Measurements from ENCODE around the gene ELMO3.

The ELMO3 gene

DNA sequence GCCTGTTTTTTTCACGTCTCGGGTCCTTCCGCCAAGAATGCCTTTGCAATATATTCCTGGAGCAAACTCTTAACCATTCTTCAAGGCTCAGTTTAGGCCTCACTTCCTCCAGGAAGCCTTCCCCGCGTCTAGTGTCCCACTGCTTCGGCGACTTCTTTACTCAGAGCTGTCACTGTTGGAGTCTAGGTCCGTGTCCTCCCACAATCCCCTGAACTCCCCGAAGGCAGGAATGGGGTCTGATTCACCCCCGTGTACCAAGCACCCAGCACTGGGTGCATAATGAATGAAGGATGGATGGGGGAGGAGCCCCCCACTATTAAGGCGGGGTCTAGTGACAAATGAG, 15.7 kb upstream of the ELMO3 start:
- DNase-seq = no peak

DNA sequence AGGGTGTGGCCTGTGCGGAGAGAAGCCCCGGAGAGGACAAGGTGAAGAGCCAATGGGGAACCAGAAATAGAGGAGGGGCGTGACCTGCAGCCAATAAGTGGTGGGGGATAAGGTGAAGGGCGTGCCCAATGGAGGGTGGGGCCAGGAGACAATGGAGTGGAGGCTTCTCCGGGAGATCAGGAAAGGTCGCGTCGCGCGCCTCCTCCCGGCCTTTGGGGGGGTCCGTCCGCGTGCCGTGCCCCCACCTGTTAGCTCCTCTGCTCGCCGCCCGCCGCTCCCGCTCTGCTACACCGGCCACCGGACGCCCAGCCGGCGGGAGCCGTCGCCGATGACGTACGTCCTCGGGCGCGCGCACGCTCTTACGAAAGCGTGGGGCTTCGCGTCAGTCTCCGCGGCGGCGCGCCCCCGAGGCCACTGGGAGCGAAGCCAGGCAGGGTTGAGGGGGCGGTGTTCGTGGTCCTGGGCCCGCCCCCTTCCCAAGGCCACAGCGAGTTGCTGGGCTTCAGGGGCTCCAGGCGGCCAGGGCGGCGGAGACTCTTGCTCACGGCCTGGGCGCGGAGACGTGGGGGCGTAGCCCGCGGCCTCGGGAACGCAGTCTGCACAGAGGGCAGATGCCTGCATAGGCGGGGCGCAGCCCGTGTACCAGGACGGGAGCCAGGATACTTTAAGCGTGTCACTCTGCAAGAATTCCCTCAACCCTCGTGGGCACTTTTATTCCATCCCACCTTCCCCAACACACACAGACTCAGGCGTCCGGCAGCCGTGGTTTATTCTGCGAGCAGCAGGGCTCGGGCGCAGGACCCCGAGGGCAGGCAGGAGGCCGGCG, 15.1 kb upstream of the ELMO3 start, which contains the start of gene MATCAP1:
MATCAP1 (minus strand) TSS at position 337 of the 826 bp plus-strand sequence. CDS start 3,353 bp downstream, outside the sequence.
- peak; percentile 96 for DNase-seq

DNA sequence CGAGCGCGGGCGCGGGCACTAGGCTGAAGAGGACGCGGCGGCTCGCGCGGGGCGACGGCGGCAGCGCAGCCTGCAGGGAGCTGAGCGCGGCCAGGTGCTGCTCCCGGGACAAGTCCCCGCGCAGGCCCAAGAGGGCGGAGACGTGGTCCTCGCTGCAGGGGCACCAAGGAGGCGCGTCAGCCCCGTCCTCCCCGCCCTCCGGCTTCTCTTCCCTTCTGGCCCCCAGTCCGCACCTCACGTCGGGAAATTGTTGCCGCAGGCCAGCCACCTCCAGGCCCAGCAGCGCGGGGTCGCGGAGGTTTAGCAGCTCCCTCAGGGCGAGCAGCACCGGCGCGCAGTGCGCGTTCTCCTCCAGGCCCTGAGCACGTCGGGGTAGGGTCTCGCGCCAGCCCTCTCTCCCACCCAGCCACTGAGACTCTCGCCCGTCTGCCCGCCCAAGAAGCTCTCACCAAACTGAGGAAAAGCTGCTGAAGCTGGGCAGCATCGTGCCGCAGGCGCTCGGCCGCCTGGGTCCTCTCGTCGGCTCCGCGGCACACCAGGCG, 14.4 kb upstream of the ELMO3 start:
- DNase-seq = no peak

DNA sequence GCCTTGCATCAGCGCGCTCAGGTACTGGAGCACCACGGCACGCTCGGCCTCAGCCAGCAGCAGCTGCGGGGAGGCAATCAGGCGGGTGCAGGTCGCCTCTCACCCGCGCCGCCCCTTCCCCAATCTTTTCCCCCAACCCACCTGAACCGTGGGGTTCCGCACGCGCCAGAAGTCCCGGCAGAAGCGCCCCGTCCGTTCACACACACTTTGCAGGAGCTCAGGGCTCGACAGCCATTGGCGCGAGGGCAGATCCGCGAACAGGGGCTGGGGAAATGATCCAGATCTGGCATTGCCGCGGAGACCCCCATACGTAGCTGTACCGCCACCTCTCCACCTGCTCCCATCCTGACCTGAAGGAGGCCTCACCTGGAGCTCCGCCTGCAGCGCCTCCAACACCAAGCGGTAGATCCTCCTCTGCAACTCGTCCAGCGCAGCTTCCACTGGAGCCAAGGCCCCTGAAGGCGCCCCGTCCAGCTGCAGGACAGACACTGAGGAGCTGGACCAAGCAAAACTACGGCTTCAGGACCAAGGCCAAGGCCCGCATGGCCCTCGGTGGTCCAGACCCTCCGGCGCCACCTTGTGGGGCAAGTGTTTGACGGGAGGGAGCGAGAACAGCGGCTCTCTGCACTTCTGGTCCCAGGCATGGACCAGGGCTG, 13.8 kb upstream of the ELMO3 start:
- DNase-seq = peak; percentile 89

DNA sequence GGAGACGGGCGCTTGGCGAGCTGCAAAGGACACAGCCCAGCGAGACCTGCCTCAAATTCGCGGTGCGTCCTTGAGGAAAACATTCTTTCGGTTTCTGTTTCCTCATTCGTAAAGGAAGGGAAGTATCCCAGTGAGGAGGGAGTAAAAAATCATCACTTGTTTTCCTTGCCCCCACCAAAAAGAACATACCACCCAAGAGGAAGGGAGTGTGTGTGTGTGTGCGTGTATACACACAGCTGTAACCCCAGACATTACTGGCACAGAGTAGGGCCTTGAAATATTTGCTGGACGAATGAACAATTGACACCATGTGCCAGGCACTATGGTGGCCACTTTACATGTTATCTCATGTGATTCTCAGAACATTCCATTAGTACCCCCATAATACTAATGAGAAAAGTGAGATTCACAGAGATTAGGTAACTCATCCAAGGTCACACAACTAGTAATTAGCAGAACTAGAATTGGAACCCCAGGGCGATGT, 13.2 kb upstream of the ELMO3 start:
- DNase-seq = no peak

DNA sequence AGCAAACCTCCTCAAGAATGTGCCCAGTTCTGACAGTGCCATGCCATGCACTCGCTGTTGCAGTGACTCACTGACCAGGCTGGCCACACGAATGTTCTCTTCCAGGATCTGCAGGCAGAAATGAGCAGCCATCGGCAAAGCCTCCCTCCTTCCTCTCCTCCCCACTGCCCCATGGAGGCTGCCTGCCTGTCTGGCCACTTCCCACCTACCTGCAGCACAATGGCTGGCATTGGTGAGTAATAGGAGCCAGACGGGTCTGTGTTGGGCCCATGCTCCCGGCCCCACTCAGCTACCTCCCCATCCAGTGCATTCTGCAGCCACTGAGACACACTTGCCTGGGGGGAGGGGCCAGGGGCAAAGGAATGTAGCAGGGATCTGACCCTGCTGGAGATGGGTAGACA, 12.4 kb upstream of the ELMO3 start:
- DNase-seq = no peak

DNA sequence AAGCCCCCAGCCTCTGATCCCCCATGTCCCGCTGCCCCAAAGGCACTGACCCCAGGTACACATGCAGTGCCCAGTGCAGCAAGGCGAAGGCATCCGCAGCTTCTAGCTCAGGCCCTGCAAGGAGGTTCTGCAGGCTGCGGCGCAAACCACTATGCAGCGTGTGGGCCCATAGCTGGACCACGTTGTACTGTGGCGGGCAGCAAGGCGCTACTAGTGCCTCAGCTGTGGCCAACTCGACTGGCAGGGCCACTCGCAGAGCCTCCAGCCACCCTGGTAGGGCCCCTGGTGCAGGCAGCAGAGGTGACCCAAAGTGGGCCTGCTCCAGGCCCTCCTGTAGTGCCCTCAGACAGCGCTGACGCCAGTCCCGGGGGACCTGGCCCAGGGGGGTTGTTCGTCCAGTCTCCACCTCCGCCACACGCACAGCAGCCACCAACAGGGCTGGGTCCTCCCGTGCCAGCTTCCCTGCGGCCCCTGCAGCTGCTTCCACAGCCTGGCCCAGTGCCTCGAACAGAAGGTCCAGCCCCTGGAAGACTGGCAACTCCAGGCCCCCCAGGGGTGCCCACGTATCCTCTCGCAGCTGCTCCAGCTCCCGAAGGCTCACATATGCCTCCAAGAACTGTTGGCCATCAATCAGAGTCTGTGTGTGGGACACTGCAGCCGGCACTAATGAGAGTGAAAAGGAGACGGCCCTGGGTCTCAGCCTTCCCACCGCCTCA, 11.6 kb upstream of the ELMO3 start:
- DNase-seq = no peak

DNA sequence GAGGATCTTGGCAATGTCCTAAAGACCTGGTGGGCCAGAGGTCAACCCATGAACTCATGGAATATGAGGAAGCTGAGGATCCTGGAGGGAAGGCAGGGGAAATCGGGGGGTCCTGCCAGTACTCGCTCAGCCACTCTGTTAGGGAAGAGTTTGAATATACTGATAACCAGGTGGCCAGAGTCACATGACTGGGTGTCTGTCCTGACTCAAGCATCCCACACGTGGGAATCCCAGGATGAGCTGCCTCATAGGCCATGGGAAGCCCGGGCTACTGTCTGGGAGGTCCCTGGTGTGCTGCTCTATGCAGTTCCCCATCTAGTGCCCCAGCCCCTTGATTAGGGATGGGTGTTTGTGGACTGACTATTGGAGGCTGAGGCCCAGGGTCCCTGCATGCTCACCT, 10.6 kb upstream of the ELMO3 start:
- no peak for DNase-seq

DNA sequence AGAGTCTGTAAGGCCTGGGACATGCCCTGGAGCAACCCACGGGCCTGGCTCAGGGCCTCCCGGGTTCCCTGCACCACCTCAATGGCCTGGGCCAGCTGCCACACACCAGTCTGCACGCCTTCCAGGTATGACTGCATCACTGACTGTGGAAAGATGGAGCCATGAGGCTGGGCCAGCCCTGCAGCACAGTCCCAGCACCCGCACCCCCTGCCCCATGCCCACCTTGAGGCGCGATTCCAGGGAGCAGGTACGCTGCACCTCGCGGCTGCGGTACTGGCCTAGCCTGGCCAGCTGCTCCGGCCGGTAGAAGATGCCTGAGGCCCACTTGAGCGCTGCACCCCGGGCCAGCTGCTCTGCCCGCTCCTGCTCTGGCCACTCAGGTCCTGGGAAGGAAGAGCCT, 10.1 kb upstream of the ELMO3 start:
- no peak for DNase-seq

DNA sequence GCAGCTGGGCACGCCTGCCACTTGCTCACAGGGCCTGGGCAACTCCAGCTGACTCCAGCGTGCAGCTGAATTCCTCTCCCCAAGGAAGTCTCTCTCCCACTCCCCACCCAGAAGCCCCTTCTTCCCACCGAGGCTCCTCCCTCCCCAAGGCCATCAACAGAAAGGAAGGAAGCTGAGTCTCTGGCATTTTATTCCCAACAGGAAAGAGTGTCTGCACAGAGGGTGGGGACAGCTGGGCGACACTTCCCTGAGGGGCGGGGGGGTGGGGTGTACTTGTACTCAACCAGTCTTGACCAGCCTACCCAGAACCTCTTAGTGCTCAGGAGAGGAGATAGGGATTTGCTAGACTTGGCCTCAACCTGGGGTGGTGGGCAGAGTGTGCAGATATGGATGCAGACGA, 8.9 kb upstream of the ELMO3 start, which contains the start of gene EXOC3L1:
EXOC3L1 (minus strand) TSS at position 96 of the 400 bp plus-strand sequence. CDS start 460 bp downstream, outside the sequence.
- DNase-seq = no peak

DNA sequence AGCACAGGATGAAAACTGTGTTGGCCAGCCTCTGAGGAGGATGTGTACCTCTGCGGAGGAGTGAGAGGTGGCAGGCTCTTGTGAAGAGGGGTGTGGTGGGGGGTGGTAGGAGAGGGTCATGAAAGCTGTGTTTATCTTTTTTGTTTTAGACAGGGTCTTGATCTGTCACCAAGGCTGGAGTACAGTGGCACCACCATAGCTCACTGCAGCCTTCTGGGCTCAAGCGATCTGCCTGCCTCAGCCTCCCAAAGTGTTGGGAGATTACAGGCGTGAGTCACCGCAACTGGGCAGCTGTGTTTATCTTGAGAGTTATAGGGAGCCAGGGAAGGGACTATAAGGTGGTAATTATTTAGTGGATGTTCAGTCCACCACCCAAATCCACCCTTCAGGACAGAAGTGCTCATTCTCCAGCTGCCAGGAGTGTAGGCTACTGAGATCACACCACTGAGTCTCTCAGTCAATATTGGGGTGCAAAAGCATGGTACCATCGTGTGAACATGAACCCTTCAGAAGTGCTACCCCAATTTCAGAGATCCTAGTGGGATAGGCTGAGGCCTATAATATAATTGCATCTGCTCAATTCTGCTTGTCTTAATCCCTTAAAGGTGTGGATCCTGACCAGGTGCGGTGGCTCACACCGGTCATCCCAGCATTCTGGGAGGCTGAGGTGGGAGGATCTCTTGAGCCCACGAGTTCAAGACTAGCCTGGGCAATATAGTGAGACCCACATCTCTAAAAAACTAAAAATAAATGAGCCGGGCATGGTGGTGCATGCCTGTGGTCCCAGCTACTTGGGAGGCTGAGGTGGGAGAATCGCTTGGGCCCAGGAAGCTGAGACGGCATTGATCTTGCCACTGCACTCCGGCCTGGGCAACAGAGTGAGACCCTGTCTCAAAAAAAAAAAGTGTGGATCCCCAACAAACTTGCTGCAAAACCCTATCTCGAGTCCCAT, 8.2 kb upstream of the ELMO3 start:
- DNase-seq = no peak

DNA sequence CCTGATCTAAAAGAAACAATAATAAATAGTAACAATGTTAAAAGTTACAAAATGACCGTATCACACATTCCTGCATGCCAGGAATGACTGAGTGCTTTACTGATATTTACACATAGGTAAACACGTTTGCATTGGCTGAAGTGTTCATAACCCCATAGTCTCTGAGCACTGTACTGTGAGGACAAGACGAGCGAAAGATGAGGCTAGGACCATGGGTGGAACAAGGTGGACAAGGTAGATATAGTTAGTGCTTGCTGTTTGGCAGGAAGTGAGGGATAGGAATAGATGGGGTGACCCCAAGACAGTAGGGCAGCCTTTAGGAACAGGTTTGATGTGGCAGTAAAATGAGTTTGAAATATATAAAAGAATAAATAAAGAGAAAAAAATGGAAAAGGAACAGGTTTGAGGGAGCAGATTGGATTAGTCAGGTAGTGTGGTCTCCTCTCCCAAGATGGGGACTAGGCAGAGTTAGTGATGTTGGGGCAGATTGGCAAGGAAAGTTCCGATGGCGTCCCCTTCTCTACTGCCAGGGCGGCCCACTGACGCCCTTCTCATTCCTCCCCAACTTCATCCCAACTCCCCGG, 7.4 kb upstream of the ELMO3 start:
- no peak for DNase-seq

DNA sequence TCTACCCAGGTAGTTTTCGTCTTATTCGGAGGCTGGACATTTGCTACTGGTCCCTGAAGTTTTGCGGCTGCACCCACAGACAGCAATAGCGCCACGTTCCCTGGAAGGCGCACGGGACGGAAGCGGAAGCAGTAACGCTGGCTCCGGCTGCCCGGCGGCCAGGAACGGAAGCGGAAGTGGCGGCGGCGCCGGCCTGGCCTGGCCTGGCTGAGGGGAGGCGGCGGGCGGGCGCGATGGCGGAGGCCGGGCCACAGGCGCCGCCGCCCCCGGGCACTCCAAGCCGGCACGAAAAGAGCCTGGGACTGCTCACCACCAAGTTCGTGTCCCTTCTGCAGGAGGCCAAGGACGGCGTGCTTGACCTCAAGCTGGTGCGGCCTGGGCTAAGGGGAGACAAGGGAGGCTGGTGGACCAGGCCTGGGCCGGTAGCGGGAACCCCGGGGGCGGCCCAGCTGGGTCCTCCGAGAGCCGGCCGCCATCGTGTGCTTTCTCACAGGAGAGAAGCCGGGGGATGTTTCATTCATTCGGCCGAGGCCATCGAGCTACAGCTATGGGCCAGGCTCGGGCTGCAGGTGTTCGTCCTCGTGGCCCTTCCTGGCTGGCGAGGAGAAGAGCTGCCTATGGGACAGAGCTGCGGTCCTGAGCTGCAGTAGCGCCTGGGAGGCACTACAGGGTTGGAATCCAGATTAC, 6.8 kb upstream of the ELMO3 start, which contains the start of gene E2F4:
E2F4 (plus strand) TSS at position 161 of the 687 bp plus-strand sequence; CDS start at position 234, 73 bp downstream.
- peak; percentile 88 for DNase-seq

DNA sequence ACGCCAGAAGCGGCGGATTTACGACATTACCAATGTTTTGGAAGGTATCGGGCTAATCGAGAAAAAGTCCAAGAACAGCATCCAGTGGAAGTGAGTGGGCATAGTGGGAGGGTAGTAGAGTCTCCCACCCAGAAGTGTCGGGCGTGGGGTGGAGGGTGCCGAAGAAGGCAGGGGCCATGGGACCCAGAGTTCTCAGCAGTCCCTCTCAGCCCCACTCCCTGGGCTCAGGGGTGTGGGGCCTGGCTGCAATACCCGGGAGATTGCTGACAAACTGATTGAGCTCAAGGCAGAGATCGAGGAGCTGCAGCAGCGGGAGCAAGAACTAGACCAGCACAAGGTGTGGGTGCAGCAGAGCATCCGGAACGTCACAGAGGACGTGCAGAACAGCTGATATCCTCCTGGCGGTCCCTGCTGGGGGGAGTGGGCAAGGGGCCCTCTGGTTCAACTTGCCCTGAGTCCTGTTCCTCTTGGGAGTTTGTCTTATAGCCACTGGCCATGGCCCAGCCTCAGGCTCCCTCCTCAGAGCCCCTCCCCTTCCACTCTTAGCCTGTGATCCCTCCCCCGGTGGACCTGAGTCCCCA, 6.1 kb upstream of the ELMO3 start:
- no peak for DNase-seq

DNA sequence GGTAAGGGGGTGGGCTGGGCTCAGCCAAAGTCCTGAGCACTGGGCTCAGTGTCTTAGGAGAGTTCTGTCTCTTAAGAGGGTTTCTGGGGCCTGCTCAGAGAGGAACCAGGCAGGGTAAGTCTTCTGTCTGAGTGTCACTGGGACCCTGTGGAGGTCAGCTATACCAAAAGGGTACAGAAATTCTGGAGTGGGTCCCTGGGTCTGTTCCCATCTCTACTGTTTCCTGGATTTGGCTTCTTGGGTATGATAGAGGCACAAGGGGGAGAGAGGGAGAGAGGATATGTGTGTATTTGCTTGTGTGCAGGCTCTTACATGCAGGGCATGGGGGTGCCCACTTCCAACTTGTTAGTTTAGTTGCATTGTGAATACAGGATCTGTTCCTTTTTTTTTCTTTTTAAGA, 5.4 kb upstream of the ELMO3 start:
- no peak for DNase-seq

DNA sequence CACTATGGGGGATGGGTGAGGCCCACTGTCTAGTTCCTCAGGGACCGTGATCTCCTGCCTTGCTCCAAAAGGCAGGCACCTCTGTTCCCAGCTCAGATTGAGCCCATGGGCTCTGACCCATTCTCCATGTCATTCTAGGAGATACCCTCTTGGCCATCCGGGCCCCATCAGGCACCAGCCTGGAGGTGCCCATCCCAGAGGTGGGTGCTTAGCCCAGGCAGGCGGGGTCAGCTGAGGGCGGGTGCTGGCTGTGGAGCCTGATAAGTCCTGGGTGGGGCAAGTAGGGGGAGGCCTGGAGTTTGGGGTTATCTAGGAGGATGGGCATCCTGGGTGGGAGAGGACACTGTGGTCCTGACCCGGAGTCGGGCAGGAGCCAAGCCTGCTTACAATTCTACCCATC, 4.7 kb upstream of the ELMO3 start:
- no peak for DNase-seq

DNA sequence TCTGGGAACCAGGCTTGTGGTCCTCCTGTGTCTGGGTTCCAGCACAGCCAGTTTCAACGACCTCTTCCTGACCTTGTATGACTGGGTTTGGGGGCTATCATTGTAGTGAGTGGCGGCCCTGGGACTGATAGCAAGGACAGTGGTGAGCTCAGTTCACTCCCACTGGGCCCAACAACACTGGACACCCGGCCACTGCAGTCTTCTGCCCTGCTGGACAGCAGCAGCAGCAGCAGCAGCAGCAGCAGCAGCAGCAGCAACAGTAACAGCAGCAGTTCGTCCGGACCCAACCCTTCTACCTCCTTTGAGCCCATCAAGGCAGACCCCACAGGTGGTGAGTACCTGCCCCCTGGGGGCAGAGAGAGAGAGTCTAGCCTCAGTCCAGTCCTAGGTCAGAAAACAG, 3.3 kb upstream of the ELMO3 start:
- no peak for DNase-seq

DNA sequence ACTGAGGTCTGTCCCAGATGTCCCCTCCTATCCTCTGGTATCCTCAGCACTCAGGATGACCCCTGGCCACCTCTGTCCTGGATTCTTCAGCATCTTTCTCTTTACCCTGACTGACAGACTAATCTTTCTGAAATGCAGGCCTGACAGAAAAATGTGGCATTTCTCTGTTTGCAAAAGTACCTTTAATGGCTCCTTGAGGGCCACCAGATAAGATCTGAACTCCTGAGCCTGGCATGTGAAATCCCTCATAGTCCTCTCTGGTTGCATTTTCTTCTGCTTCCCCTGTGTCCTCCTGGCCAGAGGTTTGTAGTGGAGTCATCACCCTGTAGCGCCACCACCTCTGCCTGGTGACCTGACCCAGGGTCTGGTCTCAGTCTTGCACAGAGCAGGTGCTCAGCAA, 2.0 kb upstream of the ELMO3 start:
- DNase-seq = no peak

DNA sequence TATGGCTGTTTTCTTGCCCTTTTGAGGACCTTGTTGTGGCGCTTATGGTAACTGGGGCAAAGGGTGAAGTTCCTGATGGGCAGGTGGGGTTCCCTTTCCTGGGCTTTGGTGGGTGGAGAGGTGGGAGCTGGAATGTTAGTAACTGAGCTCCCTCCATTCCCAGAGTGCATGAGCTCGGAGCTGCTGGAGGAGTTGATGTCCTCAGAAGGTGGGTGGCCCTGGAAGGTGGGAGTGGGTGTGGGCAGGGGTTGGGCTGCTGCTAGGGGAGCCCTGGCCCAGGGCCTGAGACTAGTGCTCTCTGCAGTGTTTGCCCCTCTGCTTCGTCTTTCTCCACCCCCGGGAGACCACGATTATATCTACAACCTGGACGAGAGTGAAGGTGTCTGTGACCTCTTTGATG, 1.2 kb upstream of the ELMO3 start:
- DNase-seq = no peak

DNA sequence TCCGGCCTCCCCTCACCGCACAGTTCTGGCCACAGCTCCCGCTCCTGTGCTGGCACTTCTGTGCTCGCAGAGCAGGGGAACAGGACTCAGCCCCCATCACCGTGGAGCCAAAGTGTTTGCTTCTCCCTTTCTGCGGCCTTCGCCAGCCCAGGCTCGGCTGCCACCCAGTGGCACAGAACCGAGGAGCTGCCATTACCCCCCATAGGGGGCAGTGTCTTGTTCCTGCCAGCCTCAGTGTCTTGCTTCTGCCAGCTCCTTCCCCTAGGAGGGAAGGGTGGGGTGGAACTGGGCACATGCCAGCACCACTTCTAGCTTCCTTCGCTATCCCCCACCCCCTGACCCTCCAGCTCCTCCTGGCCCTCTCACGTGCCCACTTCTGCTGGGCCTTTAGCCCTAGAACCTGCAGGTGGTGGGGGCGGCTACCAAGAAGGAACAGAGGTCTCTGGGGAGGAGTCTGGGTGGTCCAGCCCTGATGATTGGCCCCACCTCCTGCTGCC, 645 bp upstream of the ELMO3 start:
- no peak for DNase-seq
